Muscle of back (tissue), 11 donors: Measurements from ENCODE around the gene COPB1. TPM values are rescaled to one million over a fixed set of nuclear protein-coding genes. Genes with fewer than 3 reads are reported as not detected.
A peak's percentile ranks its signal among the peaks of the same experiment; 100 is the strongest.

ENCODE experiments used
- DNase-seq, 3 donors: peaks; one replicate each; pipeline versions ENCODE4 v3.0.0 to v3.0.0-alpha.2; 2013
- polyA plus RNA-seq, 10 donors: library from polyadenylated mRNA; unstranded; fragments of 120-200 nt; gene quantifications; one replicate each; pipeline ENCODE4 v1.2.1, GENCODE V29; 2013; ENCODE audit not compliant: insufficient read length in 10 of 10

The COPB1 gene
- polyA plus RNA-seq, 10 donors, result 91.8 to 122 (median 97.9) TPM

- DNase-seq, result no peak
Measured at GRCh38 chr11:14518820-14519219, 19.2 kb upstream of the COPB1 start.

DNA sequence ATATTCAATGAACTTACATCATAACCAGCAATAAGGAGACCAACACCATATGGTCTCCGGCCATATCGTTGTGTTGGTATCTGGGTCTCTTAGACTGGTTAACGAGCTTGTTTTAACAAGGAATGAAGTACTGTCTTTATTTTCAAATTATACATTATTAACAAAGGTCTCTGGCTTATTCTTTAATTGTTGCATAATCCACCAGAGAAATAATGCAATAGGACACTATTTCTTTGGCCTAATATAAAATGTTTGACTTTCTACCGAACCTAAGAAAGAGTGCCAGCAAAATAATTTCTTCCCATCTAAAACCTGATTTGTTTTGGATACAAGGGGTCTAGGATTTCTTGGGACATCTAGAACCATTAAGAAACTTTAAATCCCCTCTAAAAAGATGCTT lies 14.2 kb upstream of the COPB1 start:
- no peak for DNase-seq

- DNase-seq, result no peak
Measured at GRCh38 chr11:14506532-14506931, 6.9 kb upstream of the COPB1 start.

GRCh38 chr11:14503023-14503422 lies 3.4 kb upstream of the COPB1 start:
- no peak for DNase-seq

GRCh38 chr11:14502039-14502438 lies 2.4 kb upstream of the COPB1 start:
- DNase-seq, result no peak

- DNase-seq, result peak; percentile 45 to 81 (median 62)
Measured at GRCh38 chr11:14500181-14500651, 605 bp upstream of the COPB1 start.

- DNase-seq, result peak; percentile 24 to 84 (median 51)
Measured at GRCh38 chr11:14499178-14499559, 442 bp downstream of the COPB1 start.

DNA sequence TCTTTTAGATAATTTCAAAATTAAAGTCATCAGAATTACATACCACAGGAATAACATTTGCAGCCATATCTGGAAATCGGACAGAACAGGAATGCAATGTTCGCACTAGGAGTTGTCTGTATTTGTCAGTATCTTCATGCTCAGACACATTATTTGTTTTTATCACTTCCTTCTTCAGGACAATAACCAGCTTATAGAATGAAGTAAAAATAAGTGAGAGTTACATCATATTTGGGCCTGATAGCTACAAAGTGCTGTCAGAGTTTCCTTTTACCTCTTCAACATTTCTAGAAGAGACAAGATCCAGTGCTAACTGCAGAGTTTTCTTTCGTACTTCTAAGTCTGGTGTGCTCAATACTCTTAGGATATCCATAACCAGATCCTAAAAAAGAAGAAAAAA lies 18.9 kb downstream of the COPB1 start:
- no peak for DNase-seq

- DNase-seq, result no peak
Measured at GRCh38 chr11:14471127-14471526, 28.5 kb downstream of the COPB1 start.

- DNase-seq, result no peak
Measured at GRCh38 chr11:14463623-14464022, 36.0 kb downstream of the COPB1 start.

DNA sequence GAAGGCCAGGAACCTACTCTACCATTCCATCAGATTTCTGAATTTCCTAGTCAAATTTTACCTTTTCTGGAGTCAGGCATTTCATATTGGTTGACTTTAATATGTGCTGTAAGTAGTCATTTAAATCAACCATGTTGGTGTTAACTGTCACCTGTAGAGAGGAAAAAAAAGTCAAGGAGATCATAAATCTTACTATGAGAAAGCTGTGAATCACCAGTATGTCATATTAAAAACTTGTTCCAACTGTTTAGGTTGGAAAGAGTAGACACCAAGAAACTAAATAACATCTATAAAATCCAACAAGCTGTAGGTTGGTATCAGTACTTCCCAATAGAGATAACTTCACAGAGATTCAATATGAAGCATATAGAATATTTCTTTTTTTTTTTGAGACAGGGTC lies 39.5 kb downstream of the COPB1 start:
- no peak for DNase-seq

DNA sequence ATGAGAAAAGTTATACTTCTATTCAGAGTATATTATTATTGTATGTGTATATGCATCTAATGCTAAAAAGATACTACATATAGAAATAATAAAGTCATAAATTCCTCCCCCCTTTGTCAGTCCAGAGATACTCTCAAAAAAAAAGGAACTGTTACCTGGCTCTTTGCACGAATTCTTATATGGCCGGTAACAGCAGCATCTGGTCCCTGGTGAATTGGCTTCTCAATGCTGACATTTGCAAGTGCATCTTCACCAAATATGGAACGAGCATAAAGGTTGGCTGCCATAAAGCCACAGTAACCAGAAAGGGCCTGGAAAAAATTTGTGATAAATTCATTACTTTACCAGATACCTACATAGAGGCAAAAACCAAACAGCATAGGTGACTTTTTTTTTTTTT lies 41.2 kb downstream of the COPB1 start:
- DNase-seq, result no peak

DNA sequence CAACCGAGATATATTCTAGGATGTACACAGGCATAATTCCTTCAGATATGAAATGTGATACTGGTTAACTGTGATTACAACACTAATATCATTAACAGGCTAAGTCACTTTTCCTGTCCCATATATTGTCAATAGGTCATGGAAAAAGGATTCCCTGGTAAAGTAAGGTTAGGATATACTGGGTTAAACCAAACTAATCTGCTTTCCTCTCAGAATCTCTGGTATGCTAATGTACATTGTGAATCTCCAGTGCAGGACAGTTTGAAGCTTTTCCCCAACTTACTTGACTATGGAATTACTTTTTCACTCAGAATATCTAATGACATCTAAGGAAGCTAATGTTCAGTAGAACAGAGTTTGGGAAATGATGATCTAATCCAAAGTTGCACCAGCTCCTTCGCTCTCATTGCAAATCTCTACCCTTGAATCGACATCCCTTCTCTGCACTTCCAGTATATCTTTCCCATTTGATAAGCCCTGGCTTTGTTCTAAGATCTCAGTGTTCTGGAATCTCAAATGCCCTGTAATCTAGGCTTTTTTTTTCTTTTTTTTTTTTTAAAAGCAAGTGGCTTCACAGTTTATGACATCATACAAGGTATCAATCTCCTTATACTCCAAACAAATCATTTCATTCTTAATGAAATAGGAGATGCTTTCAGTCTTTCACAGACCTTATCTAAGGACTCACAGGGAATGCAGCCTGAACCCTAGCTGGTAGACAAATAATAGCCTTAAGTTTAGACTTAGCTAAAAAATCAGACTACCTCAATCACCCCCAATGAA lies 43.8 kb downstream of the COPB1 start:
- no peak for DNase-seq

GRCh38 chr11:14454861-14455632 lies 44.6 kb downstream of the COPB1 start:
- DNase-seq, result peak in 1 of 3 donors; percentile 35

GRCh38 chr11:14451825-14452224 lies 47.8 kb downstream of the COPB1 start:
- DNase-seq, result no peak

- DNase-seq, result peak in 1 of 3 donors; percentile 15
Measured at GRCh38 chr11:14449302-14449714, 50.3 kb downstream of the COPB1 start.

- DNase-seq, result no peak
Measured at GRCh38 chr11:14448240-14448639, 51.4 kb downstream of the COPB1 start.

GRCh38 chr11:14446701-14447169 lies 52.9 kb downstream of the COPB1 start:
- DNase-seq, result peak in 1 of 3 donors; percentile 44

- no peak for DNase-seq
Measured at GRCh38 chr11:14445542-14446530, 53.8 kb downstream of the COPB1 start.

DNA sequence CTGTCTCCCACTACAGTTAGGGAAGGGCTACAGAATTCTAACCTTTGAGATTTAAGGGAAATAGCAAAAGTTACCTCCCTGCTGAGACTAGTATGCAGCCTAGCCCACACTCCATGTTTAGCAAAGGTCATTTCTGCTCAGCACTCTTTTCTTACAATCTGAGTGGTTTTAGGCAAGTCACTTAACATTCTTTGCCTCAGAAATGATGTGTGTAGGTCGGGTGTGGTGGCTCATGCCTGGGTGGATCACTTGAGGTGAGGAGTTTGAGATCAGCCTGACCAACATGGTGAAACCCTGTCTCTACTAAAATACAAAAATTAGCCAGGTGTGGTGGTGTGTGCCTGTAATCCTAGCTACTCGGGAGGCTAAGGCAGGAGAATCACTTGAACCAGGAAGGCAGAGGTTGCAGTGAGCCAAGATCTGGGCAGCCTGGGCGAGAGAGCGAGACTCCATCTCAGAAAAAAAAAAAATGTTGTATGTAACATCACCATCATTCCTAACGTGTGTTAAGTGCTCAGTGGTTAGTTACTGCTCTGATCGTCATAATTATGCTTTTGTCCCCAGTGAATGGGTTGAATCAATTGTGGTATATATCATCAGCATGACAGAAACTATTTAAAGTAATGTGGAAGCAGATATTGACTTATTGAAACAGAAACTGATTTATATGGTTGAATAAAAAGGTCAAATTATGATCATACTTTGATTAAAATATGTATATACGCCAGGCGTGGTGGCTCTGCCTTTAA lies 55.0 kb downstream of the COPB1 start:
- DNase-seq, result no peak

DNA sequence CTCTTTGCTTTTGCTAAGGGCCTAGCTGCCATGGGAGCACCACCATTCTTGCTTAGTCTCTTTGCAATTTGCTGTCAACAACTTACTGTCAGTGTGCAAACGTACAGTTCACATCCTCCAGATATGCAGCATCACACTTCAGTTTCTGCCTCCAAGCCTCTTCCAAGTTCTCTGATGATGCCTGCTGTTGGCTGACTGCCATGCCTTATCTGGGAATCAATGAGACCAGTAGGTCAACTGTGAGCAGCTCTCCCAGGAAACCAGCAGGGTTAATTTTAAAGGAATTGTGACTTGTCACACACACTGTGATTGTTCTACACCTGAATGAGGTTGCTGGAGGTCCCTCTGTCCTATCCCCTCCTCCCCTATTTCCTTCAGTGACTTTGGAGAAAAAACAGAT lies 56.0 kb downstream of the COPB1 start:
- DNase-seq, result no peak
